Measurements from ENCODE around the gene RSPH1. TPM values are rescaled to one million over a fixed set of nuclear protein-coding genes. Genes with fewer than 3 reads are reported as not detected.

RSPH1 gene
- total RNA-seq, 1 experiment from 2014 or later = 1.5 TPM

DNA sequence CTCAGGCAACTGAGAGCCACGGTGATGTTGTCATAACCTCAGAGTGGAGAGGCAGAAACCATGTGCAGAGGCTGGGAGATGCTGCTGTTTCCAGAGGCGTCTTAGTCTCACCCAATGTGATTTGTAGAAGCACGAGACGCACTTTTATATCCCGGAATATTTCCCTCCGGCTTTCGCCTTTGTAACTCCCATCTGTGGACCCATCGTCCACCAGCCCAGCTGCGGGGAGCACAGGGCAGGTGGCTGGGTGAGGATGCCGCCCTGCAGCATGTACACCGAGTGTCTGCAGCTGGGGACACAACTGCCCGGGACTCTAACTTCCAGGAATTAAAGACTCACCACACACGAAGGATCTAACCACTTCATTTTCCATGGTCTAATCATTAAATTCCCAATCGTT lies 48.8 kb downstream of the RSPH1 start:
- DNase-seq (ENCODE audit: low read depth, low spot score) (no peak), ATAC-seq (no peak)
- Histone ChIP-seq H3K9me2 (ENCODE audit: insufficient read depth) (no peaks in the 10 kb centered on the region), H3K4me3 (replicated peaks in 1 of 2; ENCODE audit: low read depth in 1 of 2, low read length in 2 of 2) (no peak overlapping the region), H4K20me1 (ENCODE audit: insufficient read depth) (no peaks in the 10 kb centered on the region), H3K36me3 (ENCODE audit: control insufficient read depth in 1 of 2, insufficient read depth in 2 of 2, low read length in 2 of 2) (no peaks in the 10 kb centered on the region), H3K4me2 (ENCODE audit: low read length) (no peak overlapping the region), H3K79me2 (ENCODE audit: insufficient read depth, low read length) (no peaks in the 10 kb centered on the region), H3K4me1 (ENCODE audit: control insufficient read depth in 1 of 2, insufficient read depth in 2 of 2, low read length in 2 of 2) (peaks cover 6 to 13% of the 10 kb centered on the region in 2 experiments), H3K9ac (ENCODE audit: low read length) (no peak overlapping the region), H3K27me3 (ENCODE audit: insufficient read depth, low read length) (no peaks in the 10 kb centered on the region), H2AFZ (ENCODE audit: low read depth, low read length, poor library complexity, severe bottlenecking) (no peak overlapping the region), H3K27ac (ENCODE audit: low read depth, low read length) (no peak overlapping the region), H3K9me3 (ENCODE audit: control insufficient read depth in 1 of 2, insufficient read depth in 1 of 2, low read depth in 1 of 2, low read length in 2 of 2) (no peaks in the 10 kb centered on the region)
- intact Hi-C loops (cut with micrococcal nuclease) = loop anchor here (5.0 kb wide), 1 partner anchor 835 kb away; no protein-coding TSS in a partner anchor
- TF ChIP-seq ELF1 (IDR thresholded peaks at IDR 0.05; ENCODE audit: borderline replicate concordance, low read depth) (no peak), EZH2phosphoT487 (IDR thresholded peaks at IDR 0.05; ENCODE audit: borderline replicate concordance) (no peak), ZFX (IDR thresholded peaks at IDR 0.05) (no peak), ZNF274 (IDR thresholded peaks at IDR 0.05; ENCODE audit: low read depth, low read length) (no peak), YY1 (IDR thresholded peaks at IDR 0.05; ENCODE audit: extremely low read depth, insufficient replicate concordance, low read depth, low read length) (no peak)
- TF ChIP-seq, protein P1, sequence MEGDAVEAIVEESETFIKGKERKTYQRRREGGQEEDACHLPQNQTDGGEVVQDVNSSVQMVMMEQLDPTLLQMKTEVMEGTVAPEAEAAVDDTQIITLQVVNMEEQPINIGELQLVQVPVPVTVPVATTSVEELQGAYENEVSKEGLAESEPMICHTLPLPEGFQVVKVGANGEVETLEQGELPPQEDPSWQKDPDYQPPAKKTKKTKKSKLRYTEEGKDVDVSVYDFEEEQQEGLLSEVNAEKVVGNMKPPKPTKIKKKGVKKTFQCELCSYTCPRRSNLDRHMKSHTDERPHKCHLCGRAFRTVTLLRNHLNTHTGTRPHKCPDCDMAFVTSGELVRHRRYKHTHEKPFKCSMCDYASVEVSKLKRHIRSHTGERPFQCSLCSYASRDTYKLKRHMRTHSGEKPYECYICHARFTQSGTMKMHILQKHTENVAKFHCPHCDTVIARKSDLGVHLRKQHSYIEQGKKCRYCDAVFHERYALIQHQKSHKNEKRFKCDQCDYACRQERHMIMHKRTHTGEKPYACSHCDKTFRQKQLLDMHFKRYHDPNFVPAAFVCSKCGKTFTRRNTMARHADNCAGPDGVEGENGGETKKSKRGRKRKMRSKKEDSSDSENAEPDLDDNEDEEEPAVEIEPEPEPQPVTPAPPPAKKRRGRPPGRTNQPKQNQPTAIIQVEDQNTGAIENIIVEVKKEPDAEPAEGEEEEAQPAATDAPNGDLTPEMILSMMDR (IDR thresholded peaks at IDR 0.05 in 2 of 3, conservative IDR thresholded peaks at IDR 0.05 in 1 of 3; ENCODE audit: borderline replicate concordance in 1 of 3, insufficient read depth in 1 of 3, low read depth in 2 of 3, low read length in 2 of 3) = no peak
- TF ChIP-seq, protein P2, sequence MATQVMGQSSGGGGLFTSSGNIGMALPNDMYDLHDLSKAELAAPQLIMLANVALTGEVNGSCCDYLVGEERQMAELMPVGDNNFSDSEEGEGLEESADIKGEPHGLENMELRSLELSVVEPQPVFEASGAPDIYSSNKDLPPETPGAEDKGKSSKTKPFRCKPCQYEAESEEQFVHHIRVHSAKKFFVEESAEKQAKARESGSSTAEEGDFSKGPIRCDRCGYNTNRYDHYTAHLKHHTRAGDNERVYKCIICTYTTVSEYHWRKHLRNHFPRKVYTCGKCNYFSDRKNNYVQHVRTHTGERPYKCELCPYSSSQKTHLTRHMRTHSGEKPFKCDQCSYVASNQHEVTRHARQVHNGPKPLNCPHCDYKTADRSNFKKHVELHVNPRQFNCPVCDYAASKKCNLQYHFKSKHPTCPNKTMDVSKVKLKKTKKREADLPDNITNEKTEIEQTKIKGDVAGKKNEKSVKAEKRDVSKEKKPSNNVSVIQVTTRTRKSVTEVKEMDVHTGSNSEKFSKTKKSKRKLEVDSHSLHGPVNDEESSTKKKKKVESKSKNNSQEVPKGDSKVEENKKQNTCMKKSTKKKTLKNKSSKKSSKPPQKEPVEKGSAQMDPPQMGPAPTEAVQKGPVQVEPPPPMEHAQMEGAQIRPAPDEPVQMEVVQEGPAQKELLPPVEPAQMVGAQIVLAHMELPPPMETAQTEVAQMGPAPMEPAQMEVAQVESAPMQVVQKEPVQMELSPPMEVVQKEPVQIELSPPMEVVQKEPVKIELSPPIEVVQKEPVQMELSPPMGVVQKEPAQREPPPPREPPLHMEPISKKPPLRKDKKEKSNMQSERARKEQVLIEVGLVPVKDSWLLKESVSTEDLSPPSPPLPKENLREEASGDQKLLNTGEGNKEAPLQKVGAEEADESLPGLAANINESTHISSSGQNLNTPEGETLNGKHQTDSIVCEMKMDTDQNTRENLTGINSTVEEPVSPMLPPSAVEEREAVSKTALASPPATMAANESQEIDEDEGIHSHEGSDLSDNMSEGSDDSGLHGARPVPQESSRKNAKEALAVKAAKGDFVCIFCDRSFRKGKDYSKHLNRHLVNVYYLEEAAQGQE (IDR thresholded peaks at IDR 0.05; ENCODE audit: low read depth) = no peak
- POLR2A ChIA-PET = no interaction called here
- CTCF ChIA-PET = no interaction called here
- BruUV-seq (replicated peaks) = no TSS peak
- RAD21 ChIA-PET (ENCODE audit: low non-redundant PET in 1 of 2, low total read pairs in 2 of 2, uncharacterized antibody in 2 of 2, unreplicated experiment in 2 of 2) = no interaction called here
